HG03064 (cell line): ENCODE measurements around the gene EMC1.
A peak's percentile ranks its signal among the peaks of the same experiment; 100 is the strongest.
"Not testable (repeated sequence)": the region's sequence is repeated elsewhere in the genome, so short reads cannot be mapped to it uniquely, and the experiment has no call there.

Experiments used
- ATAC-seq: cut with Tn5 transposase; IDR thresholded peaks from one replicate; pipeline ENCODE4 v1.9.1; 2021; ENCODE audit warnings: low read depth; ENCODE audit not compliant: unreplicated experiment

The EMC1 gene

GRCh38 chr1:19197845-19198244, 53.5 kb downstream of the EMC1 start:
- ATAC-seq = no peak

DNA sequence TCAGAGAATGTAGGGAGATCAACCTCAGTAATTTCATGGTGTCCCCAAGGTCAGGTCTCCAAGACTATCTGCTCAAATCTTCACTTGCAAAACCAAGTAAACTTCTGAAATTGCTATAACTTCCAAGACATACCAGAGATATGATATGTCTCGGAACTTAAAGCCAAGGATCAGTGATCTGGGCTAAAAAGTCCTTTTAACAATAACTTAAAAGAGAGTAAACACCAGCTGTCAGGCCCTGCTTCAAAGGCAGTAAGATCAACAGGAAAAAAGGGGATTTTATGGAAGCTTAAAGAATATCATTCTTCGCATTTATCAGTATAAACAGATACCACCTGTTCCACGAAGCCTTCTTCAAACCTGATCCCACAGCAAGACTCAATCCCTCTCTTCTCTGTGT, 55.0 kb downstream of the EMC1 start:
- ATAC-seq = no peak

- ATAC-seq = no peak
Observed at GRCh38 chr1:19193004-19193403, 58.3 kb downstream of the EMC1 start.

- no peak for ATAC-seq
Observed at GRCh38 chr1:19191811-19192210, 59.5 kb downstream of the EMC1 start.

DNA sequence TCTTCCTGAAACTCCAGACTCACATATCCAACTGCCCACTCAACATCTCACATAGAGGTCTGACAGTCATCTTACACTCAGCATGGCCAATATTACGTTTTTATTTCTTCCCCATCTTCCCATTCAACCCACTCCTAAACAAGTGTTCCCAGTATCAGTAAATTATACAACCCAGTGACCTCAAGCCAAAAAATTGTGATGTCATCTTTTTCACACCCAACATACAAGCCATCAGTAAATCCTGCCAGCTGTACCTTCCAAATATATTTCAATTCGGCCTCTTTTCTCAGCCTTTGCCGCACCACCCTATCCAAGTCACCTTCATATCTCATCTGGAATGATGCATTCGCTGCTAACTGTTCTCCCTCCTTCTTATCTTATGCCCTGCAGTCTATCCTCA, 60.9 kb downstream of the EMC1 start:
- no peak for ATAC-seq

GRCh38 chr1:19189270-19189669, 62.1 kb downstream of the EMC1 start:
- ATAC-seq = no peak

DNA sequence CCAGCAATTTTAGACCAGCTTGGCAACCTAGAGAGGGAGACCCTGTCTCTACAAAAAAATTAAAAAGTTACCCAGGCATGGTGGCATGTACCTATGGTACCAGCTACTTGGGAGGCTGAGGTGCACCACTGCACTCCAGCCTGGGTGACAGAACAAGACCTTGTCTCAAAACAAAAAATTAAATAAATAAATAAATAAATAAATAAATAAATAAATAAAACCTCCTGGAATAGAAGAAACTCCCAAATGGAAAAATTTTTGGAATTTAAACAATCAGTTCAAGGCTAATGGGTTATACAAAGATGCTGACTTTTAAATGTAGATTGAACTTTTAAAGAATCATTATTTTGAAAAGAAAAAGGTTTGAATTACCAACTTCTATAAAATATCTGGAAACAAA, 63.5 kb downstream of the EMC1 start:
- ATAC-seq = no peak

DNA sequence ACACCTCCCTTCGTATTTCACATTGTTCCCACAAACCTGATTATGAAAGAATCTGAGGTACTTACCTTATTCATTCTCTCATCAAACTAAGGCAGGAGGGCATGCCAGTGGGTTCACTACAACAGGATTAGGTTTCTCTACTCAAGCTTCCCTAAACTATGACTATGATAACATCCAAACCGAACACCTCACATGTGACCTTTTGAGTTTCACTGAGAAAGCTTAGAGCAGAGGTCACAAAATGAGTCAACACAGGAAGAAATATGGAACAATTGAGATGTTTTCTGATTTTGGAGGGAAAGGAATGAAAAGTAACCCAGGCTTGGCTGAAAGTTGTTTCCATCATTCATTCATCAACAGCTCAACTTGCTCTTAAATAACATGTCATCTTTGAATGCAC, 65.3 kb downstream of the EMC1 start:
- no peak for ATAC-seq

DNA sequence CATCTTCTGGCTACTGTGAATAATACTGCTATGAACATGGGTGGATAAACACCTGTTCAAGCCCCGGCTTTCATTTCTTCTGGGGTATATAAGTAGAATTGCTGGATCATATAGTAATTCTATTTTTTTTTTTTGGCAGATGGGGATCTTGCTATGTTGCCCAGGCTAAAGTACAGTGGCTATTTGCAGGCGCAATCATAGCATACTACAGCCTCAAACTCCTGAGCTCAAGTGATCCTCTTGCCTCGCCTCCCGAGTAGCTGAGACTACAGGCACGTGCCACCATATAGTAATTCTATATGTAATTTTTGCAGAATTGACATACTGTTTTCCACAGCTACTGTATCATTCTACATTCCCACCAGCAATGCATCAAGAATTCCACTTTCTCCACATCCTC, 69.1 kb downstream of the EMC1 start:
- no peak for ATAC-seq

DNA sequence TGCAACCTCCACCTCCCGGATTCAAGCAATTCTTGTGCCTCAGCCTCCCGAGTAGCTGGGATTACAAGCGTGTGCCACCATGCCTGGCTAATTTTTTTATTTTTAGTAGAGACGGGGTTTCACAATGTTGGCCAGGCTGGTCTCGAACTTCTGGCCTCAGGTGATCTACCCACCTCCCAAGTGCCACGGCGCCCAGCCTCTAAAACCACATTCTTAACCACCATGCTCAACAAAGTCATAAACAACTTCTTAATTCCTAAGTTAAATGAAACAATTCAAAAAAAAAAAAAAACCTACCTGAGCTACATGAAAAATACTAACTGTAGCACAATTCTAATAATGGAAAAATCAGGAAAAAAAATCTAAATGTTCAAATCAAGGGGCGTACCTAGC, 71.1 kb downstream of the EMC1 start:
- ATAC-seq = not testable (repeated sequence)

GRCh38 chr1:19179597-19180264, 71.6 kb downstream of the EMC1 start:
- ATAC-seq = no peak

GRCh38 chr1:19178734-19179398, 72.5 kb downstream of the EMC1 start:
- ATAC-seq = no peak

DNA sequence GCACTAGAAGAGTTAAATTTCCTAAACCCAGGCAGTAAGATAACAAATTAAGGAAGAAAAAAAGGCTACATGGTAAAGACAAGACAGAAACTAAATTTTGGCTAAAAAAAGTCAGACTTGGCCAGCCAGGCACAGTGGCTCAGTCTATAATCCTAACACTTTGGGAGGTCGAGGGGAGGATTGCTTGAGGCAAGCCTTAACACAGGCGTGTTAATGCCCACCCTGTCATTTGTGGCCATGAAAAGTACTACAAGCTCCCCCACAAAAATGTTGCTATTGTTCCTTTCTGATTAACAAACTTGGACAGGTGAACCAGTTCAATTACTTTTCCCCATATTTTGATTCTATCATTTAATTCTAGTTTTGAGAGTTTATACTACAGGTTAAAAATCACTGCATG, 73.5 kb downstream of the EMC1 start:
- no peak for ATAC-seq

- ATAC-seq = peak; percentile 80
Observed at GRCh38 chr1:19169642-19170041, 81.7 kb downstream of the EMC1 start.

GRCh38 chr1:19167140-19167539, 84.2 kb downstream of the EMC1 start:
- ATAC-seq = no peak

DNA sequence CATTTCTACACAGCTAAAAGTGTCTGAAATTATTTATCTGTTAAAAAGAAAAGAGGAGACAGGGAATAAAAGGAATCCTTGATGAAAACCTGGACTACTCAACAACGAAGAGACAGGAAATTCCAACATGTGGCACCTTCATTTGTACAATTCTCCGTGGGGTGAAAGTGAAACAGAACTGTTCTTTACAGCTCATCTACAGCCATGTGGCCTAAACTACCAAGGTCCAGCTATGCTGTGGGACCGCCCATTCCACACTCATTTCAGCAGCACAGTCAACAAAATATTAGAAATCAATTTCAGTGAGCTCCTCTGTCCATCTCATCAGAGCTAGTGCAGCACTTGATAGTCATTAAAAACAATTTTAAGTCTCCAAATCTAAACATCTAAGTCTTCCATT, 85.3 kb downstream of the EMC1 start:
- no peak for ATAC-seq
